Motor neuron (in vitro differentiated cells): Measurements from ENCODE around the gene SLC35F1. TPM values are rescaled to one million over a fixed set of nuclear protein-coding genes. Genes with fewer than 3 reads are reported as not detected.

Experiments
- ATAC-seq, 8 experiments: fragments of 200-7000 bp; cut with Tn5 transposase; replicated peaks in 6 of 8; 2 replicates each; pipeline ENCODE4 v1.8.0; 2021; ENCODE audit warnings: mild to moderate bottlenecking in 8 of 8, moderate library complexity in 8 of 8
- H3K27ac ChIP-seq, 2 donors: fragments of 250-450 bp; sonication (Bioruptor Pico); 2 replicates each; pipeline ENCODE4 v1.9.0; 2021; ENCODE audit warnings: antibody characterized with exemption in 2 of 2, mild to moderate bottlenecking in 2 of 2, moderate library complexity in 1 of 2
- H3K4me1 ChIP-seq, 2 donors: fragments of 250-450 bp; sonication (Bioruptor Pico); replicated peaks in 1 of 2; 2 replicates each; pipeline ENCODE4 v1.6.1; 2021; ENCODE audit warnings: antibody characterized with exemption in 2 of 2, mild to moderate bottlenecking in 2 of 2, moderate library complexity in 1 of 2
- H3K4me3 ChIP-seq, 5 donors: fragments of 250-450 bp; sonication (Bioruptor Pico); 2 replicates each; pipeline ENCODE4 v1.9.0; 2021; ENCODE audit warnings: antibody characterized with exemption in 5 of 5, mild to moderate bottlenecking in 5 of 5, moderate library complexity in 4 of 5
- WGBS, 10 experiments: fragments of 450-650 bp; shearing (Covaris generic); methylation state at CpG; one replicate each; pipeline ENCODE4 v1.0.0; 2022; 5-methylcytosine and 5-hydroxymethylcytosine counted together
- in situ Hi-C, 9 experiments: fragments of 400-800 bp; cut with MboI; loops; one replicate each; pipeline ENCODE4 v1.15.0; 2021; ENCODE audit warnings: low sequenced_read_pairs in 9 of 9, low pct_unique_long_range_greater_than_20kb in 2 of 9; ENCODE audit not compliant: unreplicated experiment in 9 of 9
- total RNA-seq, 8 experiments: library from RNA; unstranded; fragments of 300-600 nt; gene quantifications; 2 replicates each; pipeline versions ENCODE4 v1.2.3 to v1.2.4, GENCODE V29; 2022

The SLC35F1 gene
- total RNA-seq, 8 experiments from 2014 or later, result 0.15 to 39.4 (median 30.9) TPM; not detected in 1

- no peak for ATAC-seq
- H3K4me1 ChIP-seq, result no peaks in the 10 kb centered on the region
- in situ Hi-C loops, result no loop called here
- WGBS, 10 experiments, result 13 to 86% (median 53%) methylated on average over 1 of the region's 1 CpG; no CpG with 5 or more reads in 4 of the 10 experiments
- H3K27ac ChIP-seq, result no peak overlapping the region
- no peak overlapping the region for H3K4me3 ChIP-seq
Observed at GRCh38 chr6:118356054-118356453, 449.0 kb downstream of the SLC35F1 start.

GRCh38 chr6:118356686-118357085 is 449.6 kb downstream of the SLC35F1 start:
- in situ Hi-C loops, result no loop called here
- no peak for ATAC-seq

More at GRCh38 chr6:118356686-118357085, 449.6 kb downstream of the SLC35F1 start:
- Histone ChIP-seq H3K4me1 (no peaks in the 10 kb centered on the region), H3K27ac (no peak overlapping the region), H3K4me3 (no peak overlapping the region)

Other genes starting within 250 kb of the SLC35F1 start
- 10 to 100 TPM; 16.0 to 45.7 (median 22.6) TPM for gene NUS1, start 231.8 kb upstream of the SLC35F1 start, total RNA-seq